ENCODE data around the gene TCF4.

Gene TCF4

DNA sequence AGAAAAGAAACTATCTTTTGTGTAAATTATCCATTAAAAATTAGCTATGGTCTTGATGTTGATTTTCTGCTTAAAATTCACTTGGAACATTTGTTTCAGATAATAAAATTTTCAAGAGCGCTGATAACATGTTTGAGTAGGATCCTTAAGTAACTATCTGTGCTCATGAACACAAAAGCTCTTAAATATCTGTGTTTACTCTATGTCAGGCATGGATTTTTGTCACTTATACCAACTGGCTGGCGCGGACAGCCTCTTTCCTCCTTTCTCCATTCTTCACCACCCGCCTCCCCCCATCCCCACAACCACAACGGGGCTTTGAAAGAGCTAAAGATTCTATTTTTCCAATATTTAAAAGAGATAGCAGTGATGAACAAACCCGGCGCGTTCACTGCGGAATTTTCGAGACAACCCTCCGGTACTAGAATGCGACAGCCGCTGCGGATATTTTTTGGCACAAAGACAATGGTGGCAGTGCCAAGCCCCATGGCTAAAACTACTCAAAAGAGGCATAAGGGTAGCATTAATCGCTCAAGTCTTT is 181.5 kb downstream of the TCF4 start:
- TF ChIP-seq TSHZ2 (CRISPR knock-in tag; IDR thresholded peaks at IDR 0.05) (no peak), ZFP30 (CRISPR knock-in tag; IDR thresholded peaks at IDR 0.05) (no peak), BACH2 (CRISPR knock-in tag; IDR thresholded peaks at IDR 0.05; ENCODE audit: borderline replicate concordance) (no peak), GLIS3 (CRISPR knock-in tag; IDR thresholded peaks at IDR 0.05) (no peak), SNAI2 (CRISPR knock-in tag; IDR thresholded peaks at IDR 0.05) (no peak)
- peak; percentile 2; the same call in 2 of the 3 replicates for ATAC-seq

GRCh38 chr18:55405893-55406406 is 182.0 kb downstream of the TCF4 start:
- no peak for TF ChIP-seq ZNF70 (CRISPR knock-in tag; IDR thresholded peaks at IDR 0.05)
- peak; percentile 50; the same call in 1 of the 2 replicates for TF ChIP-seq ZC3H10 (CRISPR knock-in tag; IDR thresholded peaks at IDR 0.05)
- TF ChIP-seq CSDC2 (CRISPR knock-in tag; IDR thresholded peaks at IDR 0.05) = no peak
- TF ChIP-seq PATZ1 (CRISPR knock-in tag; IDR thresholded peaks at IDR 0.05; ENCODE audit: borderline replicate concordance) = no peak
- no peak; the same call in 1 of the 2 replicates for TF ChIP-seq TOX (CRISPR knock-in tag; IDR thresholded peaks at IDR 0.05; ENCODE audit: borderline replicate concordance)
- TF ChIP-seq ISL1 (CRISPR knock-in tag; IDR thresholded peaks at IDR 0.05) = peak; percentile 82
- no peak for TF ChIP-seq ESRRG (CRISPR knock-in tag; IDR thresholded peaks at IDR 0.05)
- TF ChIP-seq BACH2 (CRISPR knock-in tag; IDR thresholded peaks at IDR 0.05; ENCODE audit: borderline replicate concordance) = no peak
- TF ChIP-seq SNAI2 (CRISPR knock-in tag; IDR thresholded peaks at IDR 0.05) = 0 out of 2 replicates have a peak, but pooled peaks have one; percentile 10
- TF ChIP-seq TSHZ2 (CRISPR knock-in tag; IDR thresholded peaks at IDR 0.05) = 0 out of 2 replicates have a peak, but pooled peaks have one; percentile 43
- no peak for TF ChIP-seq PPARA (CRISPR knock-in tag; IDR thresholded peaks at IDR 0.05; ENCODE audit: borderline replicate concordance)
- TF ChIP-seq ZNF8 (CRISPR knock-in tag; IDR thresholded peaks at IDR 0.05) = no peak
- peak; percentile 25; the same call in 1 of the 2 replicates for TF ChIP-seq TCF4 (CRISPR knock-in tag; IDR thresholded peaks at IDR 0.05; ENCODE audit: borderline replicate concordance)
- ATAC-seq = peak; percentile 63

- ATAC-seq = peak; percentile 21
- TF ChIP-seq ISL1 (CRISPR knock-in tag; IDR thresholded peaks at IDR 0.05) (no peak), TSHZ2 (CRISPR knock-in tag; IDR thresholded peaks at IDR 0.05) (no peak), PPARA (CRISPR knock-in tag; IDR thresholded peaks at IDR 0.05; ENCODE audit: borderline replicate concordance) (no peak), PATZ1 (CRISPR knock-in tag; IDR thresholded peaks at IDR 0.05; ENCODE audit: borderline replicate concordance) (no peak)
Observed at GRCh38 chr18:55405475-55405874, 182.5 kb downstream of the TCF4 start.

Measured in SK-N-SH treated with all-trans-retinoic acid at 6 μM for 48 hours (cell line).